AG04450 (cell line): ENCODE measurements around the gene NEO1. TPM values are rescaled to one million over a fixed set of nuclear protein-coding genes. Genes with fewer than 3 reads are reported as not detected.
A peak's percentile ranks its signal among the peaks of the same experiment; 100 is the strongest.

Experiments
- CTCF ChIA-PET: fragments of 300-600, 350-600 bp; formaldehyde crosslinking; extraction: SDS; loops from one replicate; lab custom pipeline; 2022; ENCODE audit warnings: antibody characterized with exemption, inconsistent platforms; lab: Charles Lee
- POLR2A ChIA-PET: fragments of 350-600 bp; formaldehyde crosslinking; extraction: SDS; loops from one replicate; lab custom pipeline; 2021; ENCODE audit warnings: antibody characterized with exemption, inconsistent platforms; lab: Yijun Ruan, JAX
- DNase-seq: peaks from one replicate; pipeline ENCODE4 v3.0.0-alpha.2; 2011; ENCODE audit warnings: low read depth, low spot score
- H3K27ac ChIP-seq: one replicate; pipeline ENCODE4 v1.5.1; 2012; ENCODE audit warnings: low read depth, low read length, control low read depth
- H3K27me3 ChIP-seq: one replicate; pipeline ENCODE4 v1.6.0; 2012; ENCODE audit warnings: low read length; ENCODE audit not compliant: control insufficient read depth, insufficient read depth
- H3K4me3 ChIP-seq: 2 replicates; pipeline ENCODE4 v1.5.1; 2011; ENCODE audit warnings: mild to moderate bottlenecking, low read depth, low read length, control low read depth
- H3K9me3 ChIP-seq: 2 replicates; pipeline ENCODE4 v1.5.1; 2012; ENCODE audit warnings: low read length; ENCODE audit not compliant: control insufficient read depth, insufficient read depth
- polyA plus RNA-seq: library from polyadenylated mRNA; depleted of rRNA; stranded (reverse); fragments of >200 nt; gene quantifications from 2 replicates; pipeline ENCODE4 v1.2.3, GENCODE V29; 2011
- TF ChIP-seq, protein P1 (sequence below): IDR thresholded peaks from 2 replicates; pipeline ENCODE4 v1.5.1; 2011; ENCODE audit warnings: low read depth, low read length, control low read depth, inconsistent platforms

Gene NEO1
- polyA plus RNA-seq, 1 experiment, result 3.5 TPM

DNA sequence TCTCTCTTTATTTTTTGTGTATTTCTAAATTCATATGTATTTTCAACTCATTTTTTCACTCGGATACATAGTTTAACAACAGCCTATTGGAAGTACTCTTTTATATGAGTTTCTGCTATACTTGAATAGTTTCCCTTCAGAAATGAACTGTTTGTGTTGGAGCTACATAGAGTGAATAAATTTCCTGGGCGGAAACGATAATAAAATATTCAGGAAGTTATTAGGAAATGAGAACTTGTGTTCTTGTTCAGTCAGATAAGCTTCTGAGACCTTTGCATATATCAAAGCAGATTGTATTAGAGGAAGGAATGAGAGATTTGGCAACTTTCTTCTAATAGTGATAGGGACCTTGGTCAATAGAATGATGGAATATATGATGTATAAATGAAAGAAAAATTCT lies 27.3 kb downstream of the NEO1 start:
- H3K27me3 ChIP-seq, result peaks cover 2% of the 10 kb centered on the region
- H3K4me3 ChIP-seq, result no peak overlapping the region
- POLR2A ChIA-PET, result no interaction called here
- no peak for DNase-seq
- H3K9me3 ChIP-seq, result no peaks in the 10 kb centered on the region
- TF ChIP-seq, protein P1, sequence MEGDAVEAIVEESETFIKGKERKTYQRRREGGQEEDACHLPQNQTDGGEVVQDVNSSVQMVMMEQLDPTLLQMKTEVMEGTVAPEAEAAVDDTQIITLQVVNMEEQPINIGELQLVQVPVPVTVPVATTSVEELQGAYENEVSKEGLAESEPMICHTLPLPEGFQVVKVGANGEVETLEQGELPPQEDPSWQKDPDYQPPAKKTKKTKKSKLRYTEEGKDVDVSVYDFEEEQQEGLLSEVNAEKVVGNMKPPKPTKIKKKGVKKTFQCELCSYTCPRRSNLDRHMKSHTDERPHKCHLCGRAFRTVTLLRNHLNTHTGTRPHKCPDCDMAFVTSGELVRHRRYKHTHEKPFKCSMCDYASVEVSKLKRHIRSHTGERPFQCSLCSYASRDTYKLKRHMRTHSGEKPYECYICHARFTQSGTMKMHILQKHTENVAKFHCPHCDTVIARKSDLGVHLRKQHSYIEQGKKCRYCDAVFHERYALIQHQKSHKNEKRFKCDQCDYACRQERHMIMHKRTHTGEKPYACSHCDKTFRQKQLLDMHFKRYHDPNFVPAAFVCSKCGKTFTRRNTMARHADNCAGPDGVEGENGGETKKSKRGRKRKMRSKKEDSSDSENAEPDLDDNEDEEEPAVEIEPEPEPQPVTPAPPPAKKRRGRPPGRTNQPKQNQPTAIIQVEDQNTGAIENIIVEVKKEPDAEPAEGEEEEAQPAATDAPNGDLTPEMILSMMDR, result no peak
- CTCF ChIA-PET, result interaction anchor here (0.6 to 1.6 kb wide), 6 partner anchors 194 to 480 kb away, joined by 3 to 8 read pairs (median 4); no protein-coding TSS in a partner anchor
- H3K27ac ChIP-seq, result no peak overlapping the region

DNA sequence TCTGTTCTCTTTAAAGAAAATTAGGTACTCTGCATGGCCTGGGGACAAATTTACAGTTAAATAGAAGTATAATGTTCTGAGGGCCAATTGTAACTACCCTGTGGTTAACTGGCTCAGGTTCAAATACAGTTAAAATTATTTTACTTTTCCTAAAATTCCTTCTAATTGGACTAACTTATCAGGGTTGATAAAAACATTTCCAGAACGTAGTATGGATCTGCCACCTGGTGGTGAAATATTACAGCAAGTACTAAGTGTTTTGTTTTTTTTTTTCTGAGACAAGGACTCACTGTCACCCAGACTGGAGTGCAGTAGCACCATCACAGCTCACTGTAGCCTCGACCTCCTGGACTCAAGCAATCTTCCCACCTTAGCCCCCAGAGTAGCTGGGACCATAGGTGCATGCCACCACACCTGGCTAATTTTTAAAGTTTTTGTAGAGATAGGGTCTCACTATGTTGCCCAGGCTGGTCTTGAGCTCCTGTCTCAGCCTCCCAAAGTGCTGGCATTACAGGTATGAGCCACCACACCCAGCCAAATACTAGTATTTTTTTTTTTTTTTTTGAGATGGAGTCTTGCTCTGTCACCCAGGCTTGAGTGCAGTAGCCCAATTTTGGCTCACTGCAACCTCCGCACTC lies 29.2 kb downstream of the NEO1 start:
- H3K4me3 ChIP-seq, result no peak overlapping the region
- POLR2A ChIA-PET, result no interaction called here
- CTCF ChIA-PET, result interaction anchor here (0.6 to 3.9 kb wide), 15 partner anchors 10 to 482 kb away, joined by 3 to 54 read pairs (median 5); partner anchors contain the start of gene ADPGK
- DNase-seq, result peak; percentile 26
- peaks cover 2% of the 10 kb centered on the region for H3K27me3 ChIP-seq
- H3K27ac ChIP-seq, result no peak overlapping the region
- TF ChIP-seq, protein P1, result peak; percentile 70
- H3K9me3 ChIP-seq, result no peaks in the 10 kb centered on the region

DNA sequence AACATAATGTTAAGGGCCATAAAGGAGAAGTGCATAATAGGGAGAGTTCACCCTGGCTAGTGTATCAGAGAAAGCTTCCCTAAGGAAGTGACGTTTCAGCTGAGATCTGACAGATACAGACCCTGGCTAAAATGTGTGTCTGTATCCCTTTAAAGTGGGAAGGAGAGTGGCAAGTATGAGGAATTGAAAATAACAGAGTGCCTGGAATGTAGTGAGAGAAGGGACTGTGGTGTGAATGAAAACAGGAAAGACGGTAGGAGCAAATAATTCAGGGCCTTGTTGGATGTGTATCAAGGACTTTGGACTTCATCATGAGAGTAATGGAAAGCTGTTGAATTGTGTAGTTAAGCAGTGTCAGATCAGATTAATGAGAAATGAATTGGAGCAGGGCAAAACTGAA lies 30.5 kb downstream of the NEO1 start:
- DNase-seq, result no peak

DNA sequence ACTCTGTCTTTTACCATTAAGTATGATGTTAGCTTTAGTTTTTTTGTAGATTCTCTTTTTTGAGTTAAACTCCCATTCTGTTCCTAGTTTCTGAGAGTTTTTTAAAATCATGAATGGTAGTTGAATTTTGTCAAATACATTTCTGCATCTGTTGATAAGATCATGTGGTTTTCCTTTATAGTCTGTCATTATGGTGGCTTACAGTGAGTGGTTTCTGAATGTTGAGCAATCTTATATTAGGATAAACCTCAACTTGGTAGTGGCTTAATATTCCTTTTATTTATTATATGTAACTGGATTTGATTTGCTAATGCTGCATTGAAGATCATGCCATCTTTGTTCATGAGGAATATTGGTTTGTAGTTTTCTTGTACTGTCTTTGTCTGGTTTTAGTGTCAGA lies 34.8 kb downstream of the NEO1 start:
- Histone ChIP-seq H3K27me3 (no peaks in the 10 kb centered on the region), H3K4me3 (no peak overlapping the region), H3K9me3 (no peaks in the 10 kb centered on the region), H3K27ac (no peak overlapping the region)
- TF ChIP-seq, protein P1, result no peak
- ChIA-PET POLR2A (no interaction called here), CTCF (interaction anchor here (1.0 kb wide), 1 partner anchor 292 kb away, joined by 7 read pairs; no protein-coding TSS in a partner anchor)
- DNase-seq, result no peak

More for the DNA sequence above, 30.5 kb downstream of the NEO1 start:
- ChIA-PET CTCF (interaction anchor here (0.6 to 3.9 kb wide), 12 partner anchors 9 to 483 kb away, joined by 3 to 54 read pairs (median 7); partner anchors contain the start of gene ADPGK), POLR2A (no interaction called here)
- no peak overlapping the region for H3K27ac ChIP-seq
- H3K27me3 ChIP-seq, result peaks cover 2% of the 10 kb centered on the region
- H3K4me3 ChIP-seq, result no peak overlapping the region
- H3K9me3 ChIP-seq, result no peaks in the 10 kb centered on the region
- TF ChIP-seq, protein P1, result no peak

DNA sequence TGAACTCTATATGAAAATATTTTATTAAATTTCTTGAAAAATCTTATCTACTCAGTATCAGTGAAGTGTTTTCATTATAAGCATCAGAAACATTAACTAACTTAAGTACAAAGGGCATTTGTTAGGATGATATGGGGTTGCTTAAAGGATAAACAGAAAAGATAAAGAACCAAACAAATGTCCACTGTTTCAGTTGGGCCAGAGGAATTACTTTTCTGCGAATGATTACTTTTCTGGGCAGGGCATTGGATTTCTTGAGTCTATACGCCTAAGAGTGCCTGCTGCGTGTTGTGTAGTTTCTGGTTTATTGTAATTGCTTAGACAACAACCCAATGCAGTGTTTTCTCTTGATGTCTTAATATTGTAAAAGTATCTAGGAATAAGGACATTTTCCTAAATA lies 52.8 kb downstream of the NEO1 start:
- ChIA-PET POLR2A (no interaction called here), CTCF (no interaction called here)
- no peak overlapping the region for H3K27ac ChIP-seq
- TF ChIP-seq, protein P1, result no peak
- no peaks in the 10 kb centered on the region for H3K9me3 ChIP-seq
- no peaks in the 10 kb centered on the region for H3K27me3 ChIP-seq
- DNase-seq, result no peak
- H3K4me3 ChIP-seq, result no peak overlapping the region
